ENCODE data around the gene TBXT. TPM values are rescaled to one million over a fixed set of nuclear protein-coding genes. Genes with fewer than 3 reads are reported as not detected.

TBXT gene
- total and polyA plus RNA-seq, 2 of the 8 experiments (the other 6 are each of a cell fraction or from before 2014, with no cell fraction given), result 0.18 to 0.24 TPM

GRCh38 chr6:166206510-166207283, 39.0 kb upstream of the TBXT start (continued):
- TF ChIP-seq CHD7 (IDR thresholded peaks at IDR 0.05; ENCODE audit: insufficient replicate concordance, low read length) (no peak), MAX (IDR thresholded peaks at IDR 0.05) (no peak), KDM5A (IDR thresholded peaks at IDR 0.05; ENCODE audit: low read length) (no peak), SIRT6 (IDR thresholded peaks at IDR 0.05; ENCODE audit: low read length) (no peak), CBX5 (IDR thresholded peaks at IDR 0.05; ENCODE audit: low read depth, low read length) (no peak), CREB1 (IDR thresholded peaks at IDR 0.05) (no peak), CTBP2 (IDR thresholded peaks at IDR 0.05; ENCODE audit: borderline replicate concordance, insufficient read depth, insufficient read length, low read length) (no peak), SUZ12 (IDR thresholded peaks at IDR 0.05; ENCODE audit: low read length) (no peak), CBX8 (IDR thresholded peaks at IDR 0.05; ENCODE audit: borderline replicate concordance, low read depth, low read length) (no peak), TAF7 (optimal IDR thresholded peaks at IDR 0.05; ENCODE audit: borderline replicate concordance, low read depth, low read length) (no peak), SIX5 (IDR thresholded peaks at IDR 0.05; ENCODE audit: low read depth, low read length) (no peak)

All from H1 (cell line).